ENCODE results near the gene TDP2.
A peak's percentile ranks its signal among the peaks of the same experiment; 100 is the strongest.

TDP2 gene

GRCh38 chr6:24708612-24709011, 41.9 kb upstream of the TDP2 start:
- no peak for ATAC-seq

GRCh38 chr6:24704468-24704867, 37.8 kb upstream of the TDP2 start:
- TF ChIP-seq ZFP3 (CRISPR knock-in tag; IDR thresholded peaks at IDR 0.05): no peak
- no peak for TF ChIP-seq ARNTL (CRISPR knock-in tag; IDR thresholded peaks at IDR 0.05; ENCODE audit: borderline replicate concordance, low read depth)
- ATAC-seq: no peak

More at GRCh38 chr6:24708612-24709011, 41.9 kb upstream of the TDP2 start:
- TF ChIP-seq PATZ1 (CRISPR knock-in tag; IDR thresholded peaks at IDR 0.05; ENCODE audit: borderline replicate concordance) (no peak), PPARA (CRISPR knock-in tag; IDR thresholded peaks at IDR 0.05; ENCODE audit: borderline replicate concordance) (no peak), CSRNP3 (CRISPR knock-in tag; IDR thresholded peaks at IDR 0.05) (no peak), CREB5 (CRISPR knock-in tag; IDR thresholded peaks at IDR 0.05; ENCODE audit: low read depth) (no peak), ARNTL (CRISPR knock-in tag; IDR thresholded peaks at IDR 0.05; ENCODE audit: borderline replicate concordance, low read depth) (no peak), ZFP3 (CRISPR knock-in tag; IDR thresholded peaks at IDR 0.05) (no peak), TOX (CRISPR knock-in tag; IDR thresholded peaks at IDR 0.05; ENCODE audit: borderline replicate concordance) (no peak), RARB (CRISPR knock-in tag; IDR thresholded peaks at IDR 0.05) (no peak), SNAI2 (CRISPR knock-in tag; IDR thresholded peaks at IDR 0.05) (no peak), ESRRG (CRISPR knock-in tag; IDR thresholded peaks at IDR 0.05) (no peak), GLIS3 (CRISPR knock-in tag; IDR thresholded peaks at IDR 0.05) (no peak)

- peak; percentile 7; the same call in 2 of the 3 replicates for ATAC-seq
- TF ChIP-seq TSHZ2 (CRISPR knock-in tag; IDR thresholded peaks at IDR 0.05) (no peak), ZFP3 (CRISPR knock-in tag; IDR thresholded peaks at IDR 0.05) (no peak), OSR1 (CRISPR knock-in tag; IDR thresholded peaks at IDR 0.05) (no peak), SNAI2 (CRISPR knock-in tag; IDR thresholded peaks at IDR 0.05) (no peak), GLIS3 (CRISPR knock-in tag; IDR thresholded peaks at IDR 0.05) (no peak), ZNF8 (CRISPR knock-in tag; IDR thresholded peaks at IDR 0.05) (no peak), CREB5 (CRISPR knock-in tag; IDR thresholded peaks at IDR 0.05; ENCODE audit: low read depth) (no peak), TCF4 (CRISPR knock-in tag; IDR thresholded peaks at IDR 0.05; ENCODE audit: borderline replicate concordance) (no peak), POU6F1 (CRISPR knock-in tag; IDR thresholded peaks at IDR 0.05; ENCODE audit: borderline replicate concordance, low read depth) (no peak), ISL1 (CRISPR knock-in tag; IDR thresholded peaks at IDR 0.05) (no peak), CSRNP3 (CRISPR knock-in tag; IDR thresholded peaks at IDR 0.05) (no peak)
These were observed 36.1 kb upstream of the TDP2 start for GRCh38 chr6:24702720-24703282.
